DMS53 (cell line): ENCODE measurements around the gene DECR2.
"Not testable (repeated sequence)": the region's sequence is repeated elsewhere in the genome, so short reads cannot be mapped to it uniquely, and the experiment has no call there.

ENCODE experiments used
- DNase-seq: peaks from one replicate; lab custom pipeline; 2025; lab: John Stamatoyannopoulos, UW

DECR2 gene, protein sequence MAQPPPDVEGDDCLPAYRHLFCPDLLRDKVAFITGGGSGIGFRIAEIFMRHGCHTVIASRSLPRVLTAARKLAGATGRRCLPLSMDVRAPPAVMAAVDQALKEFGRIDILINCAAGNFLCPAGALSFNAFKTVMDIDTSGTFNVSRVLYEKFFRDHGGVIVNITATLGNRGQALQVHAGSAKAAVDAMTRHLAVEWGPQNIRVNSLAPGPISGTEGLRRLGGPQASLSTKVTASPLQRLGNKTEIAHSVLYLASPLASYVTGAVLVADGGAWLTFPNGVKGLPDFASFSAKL

DNA sequence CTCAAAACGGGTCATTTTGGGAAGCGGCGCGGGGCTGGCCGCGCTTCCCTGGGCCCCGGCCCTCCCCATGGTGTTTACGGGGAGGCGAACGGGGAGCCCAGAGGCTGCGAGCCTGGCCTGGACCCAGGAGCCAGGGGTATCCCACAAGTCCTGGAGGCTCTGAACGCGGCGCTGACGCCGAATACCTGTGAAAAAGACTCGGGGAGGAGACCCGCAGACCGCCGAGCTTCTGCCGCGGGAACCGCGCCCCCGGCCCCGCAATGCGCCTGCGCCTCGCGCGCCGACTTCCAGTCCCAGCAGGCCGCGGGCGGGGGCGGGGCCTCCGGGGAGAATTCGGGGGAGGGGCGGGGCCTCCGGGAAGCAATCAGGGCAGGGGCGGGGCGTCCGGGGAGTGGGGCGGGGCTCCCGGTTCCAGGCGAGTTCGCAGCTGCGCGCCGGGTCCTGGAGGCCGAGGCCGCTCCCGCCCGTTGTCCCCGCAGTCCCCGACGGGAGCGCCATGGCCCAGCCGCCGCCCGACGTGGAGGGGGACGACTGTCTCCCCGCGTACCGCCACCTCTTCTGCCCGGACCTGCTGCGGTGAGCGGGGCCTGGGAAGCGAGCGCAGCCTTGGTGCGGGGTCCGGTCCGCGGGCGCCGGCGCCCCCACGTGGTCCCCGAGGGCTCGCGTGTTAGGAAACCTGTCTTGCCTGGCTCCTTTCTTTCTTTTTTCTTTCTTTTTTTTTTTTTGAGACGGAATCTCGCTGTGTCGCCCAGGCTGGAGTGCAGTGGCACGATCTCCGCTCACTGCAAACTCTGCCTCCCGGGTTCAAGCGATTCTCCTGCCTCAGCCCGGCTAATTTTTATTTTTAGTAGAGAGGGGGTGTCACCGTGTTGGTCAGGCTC lies at the start of gene DECR2:
Gene DECR2, plus strand, starts transcription at position 418 of the 881 bp plus-strand sequence. Its CDS starts 79 bp downstream, at position 497.
- DNase-seq: peak; percentile 91

DNA sequence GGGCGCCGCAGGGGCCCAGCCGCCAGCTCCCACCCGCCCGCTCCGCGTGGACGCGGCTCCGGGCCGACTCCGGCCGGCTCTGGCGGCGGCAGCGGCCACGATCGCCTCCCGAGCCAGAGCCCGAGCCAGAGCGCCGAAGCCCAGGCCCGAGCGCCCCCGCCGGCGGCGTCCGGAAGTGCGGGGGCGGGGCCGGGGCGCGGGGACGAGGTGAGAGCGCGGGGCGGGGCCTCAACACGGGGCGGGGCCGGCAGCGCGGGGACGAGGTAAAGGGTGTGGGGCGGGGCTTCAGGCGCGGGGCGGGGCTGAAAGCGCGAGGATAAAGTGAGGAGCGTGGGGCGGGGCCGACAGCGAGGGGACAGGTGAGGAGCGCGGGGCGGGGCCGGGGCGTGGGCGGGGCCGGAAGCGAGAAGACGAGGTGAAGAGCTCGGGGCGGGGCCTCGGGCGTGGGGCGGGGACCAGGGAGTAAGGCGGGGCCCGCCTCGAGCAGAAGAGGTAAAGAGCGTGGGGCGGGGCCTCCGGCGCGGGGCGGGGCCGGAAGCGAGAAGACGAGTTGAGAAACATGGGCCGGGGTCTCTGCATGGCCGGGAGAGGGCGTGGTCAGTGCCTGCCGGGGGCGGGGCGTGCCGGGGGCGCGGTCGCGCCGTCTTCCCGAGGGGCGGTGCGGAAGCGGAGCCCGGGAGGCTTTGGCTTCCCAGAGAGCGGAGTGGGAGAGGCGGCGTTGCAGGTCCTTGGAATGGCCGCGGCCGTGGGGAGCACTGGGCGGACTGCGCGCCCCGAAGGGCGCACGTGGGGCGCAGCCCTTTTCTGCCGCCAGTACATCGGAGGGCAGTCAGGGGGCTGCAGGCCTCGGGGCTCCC lies 48.9 kb upstream of the DECR2 start, which contains the start of gene AXIN1:
Gene AXIN1, minus strand, starts transcription at position 177 of the 857 bp plus-strand sequence. CDS start 5,698 bp downstream, outside the sequence.
- DNase-seq: peak; percentile 98

DNA sequence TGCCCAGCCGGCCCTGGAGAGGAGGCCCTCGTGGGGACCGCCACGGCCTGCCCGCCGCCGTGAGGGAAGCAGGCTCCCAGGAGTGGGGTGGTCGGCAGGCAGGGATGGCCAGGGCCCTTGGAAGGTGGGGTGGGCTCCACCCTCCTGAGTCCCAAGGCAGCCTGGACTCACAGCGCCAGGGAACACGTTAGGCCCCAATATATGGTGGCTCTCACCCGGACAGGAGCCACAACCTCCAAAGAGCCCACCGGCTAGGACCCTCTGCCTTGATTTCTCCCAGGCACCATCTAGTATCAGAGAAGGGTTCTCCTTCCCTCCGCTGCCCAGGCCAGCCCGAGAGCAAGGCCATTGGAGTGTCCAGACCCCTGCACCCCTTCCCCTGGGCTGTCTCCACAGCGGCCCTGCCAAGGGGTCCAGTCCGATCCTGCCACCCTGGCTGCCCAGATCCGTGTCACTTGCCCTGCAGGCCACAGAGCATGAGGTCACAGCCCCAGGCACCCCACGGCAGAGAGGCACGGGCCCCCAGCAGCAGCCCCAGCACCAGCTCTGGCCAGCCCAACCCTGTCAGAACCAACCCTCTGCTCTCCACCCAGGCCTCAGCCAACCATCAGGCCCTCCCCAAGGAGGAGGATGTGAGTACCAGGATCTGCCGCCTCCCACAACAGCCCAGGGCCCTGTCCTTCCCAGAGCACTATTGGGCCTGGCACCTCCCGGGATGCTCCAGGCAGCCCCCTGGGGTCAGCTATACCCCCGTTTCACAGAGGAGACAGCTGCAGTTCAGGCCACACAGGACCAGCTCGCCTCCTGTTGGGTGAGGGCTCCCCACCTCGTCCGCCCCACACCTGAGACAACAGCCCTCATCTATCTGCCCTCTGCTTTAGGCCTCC lies 48.0 kb upstream of the DECR2 start:
- DNase-seq: peak; percentile 14

DNA sequence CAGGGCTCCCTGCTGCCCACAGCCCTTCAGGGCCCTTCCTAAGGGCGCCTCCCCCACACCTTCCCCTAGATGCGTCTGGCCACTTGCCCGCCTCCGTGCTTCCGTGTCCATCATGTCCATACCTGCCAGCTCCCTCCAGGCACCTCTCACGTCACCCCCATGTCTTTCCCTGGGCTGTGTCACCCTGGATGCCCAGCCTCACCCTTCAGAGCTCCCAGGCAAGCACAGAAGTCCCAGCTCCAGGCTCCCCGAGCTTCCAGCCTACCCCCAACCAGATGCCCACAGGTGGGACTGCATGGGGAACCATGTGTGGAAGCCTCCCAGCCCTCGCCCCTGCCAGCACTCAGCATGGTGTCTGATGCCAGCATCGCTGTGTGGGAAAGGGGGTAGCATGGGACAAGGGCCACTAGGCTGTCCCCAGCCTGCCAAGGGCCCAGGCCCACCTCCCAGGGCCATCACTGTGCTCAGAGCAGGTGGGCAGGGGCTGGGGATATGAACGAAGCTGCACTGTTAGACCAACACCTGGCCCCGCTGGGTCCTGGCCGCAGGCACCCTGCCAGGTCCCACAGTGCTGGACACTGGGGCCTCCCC lies 47.3 kb upstream of the DECR2 start:
- no peak for DNase-seq

DNA sequence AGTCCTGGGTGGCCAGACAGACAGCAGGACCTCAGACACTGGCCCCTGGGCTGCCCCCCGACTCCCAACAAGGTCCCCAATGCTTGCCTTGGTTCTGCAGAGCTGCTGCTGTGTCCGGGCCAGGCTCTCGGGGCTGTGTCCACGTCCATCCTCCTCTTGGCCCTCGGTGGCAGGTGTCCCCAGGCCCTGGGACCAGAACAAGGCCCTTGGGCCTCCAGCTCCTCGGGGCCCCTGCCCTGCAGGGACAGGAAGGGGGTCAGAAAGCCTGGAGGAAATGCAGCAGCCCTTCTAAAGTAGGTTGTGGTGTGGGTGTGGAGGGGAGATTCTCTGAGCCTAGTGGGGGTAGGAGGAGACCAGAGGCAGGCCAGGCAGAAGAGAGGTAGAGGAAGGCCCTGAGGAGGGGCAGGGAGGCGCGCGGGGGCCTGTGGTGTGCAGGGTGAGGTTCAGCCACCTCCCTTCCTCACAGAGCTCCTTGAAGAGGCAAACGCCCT lies 46.7 kb upstream of the DECR2 start:
- no peak for DNase-seq

DNA sequence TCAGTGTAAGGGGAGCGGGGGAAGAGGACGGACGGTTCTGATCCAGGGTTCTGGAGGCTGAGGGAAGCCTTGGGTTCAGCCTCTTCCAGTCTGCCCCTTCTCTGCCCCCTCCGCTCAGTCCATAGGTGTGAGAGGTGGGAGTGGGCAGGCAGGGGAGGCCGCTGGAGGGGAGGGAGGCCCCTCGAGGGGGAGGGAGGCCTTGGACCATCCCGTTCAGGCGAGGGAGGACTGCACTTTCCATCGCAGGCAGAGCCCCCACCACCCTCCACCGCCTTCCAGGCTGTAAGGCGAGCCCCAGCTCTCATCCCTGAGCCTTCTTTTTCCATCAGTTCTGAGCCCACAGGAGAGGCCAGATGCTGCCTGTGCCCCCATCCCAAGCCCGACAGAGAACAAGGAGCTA lies 44.9 kb upstream of the DECR2 start:
- no peak for DNase-seq

DNA sequence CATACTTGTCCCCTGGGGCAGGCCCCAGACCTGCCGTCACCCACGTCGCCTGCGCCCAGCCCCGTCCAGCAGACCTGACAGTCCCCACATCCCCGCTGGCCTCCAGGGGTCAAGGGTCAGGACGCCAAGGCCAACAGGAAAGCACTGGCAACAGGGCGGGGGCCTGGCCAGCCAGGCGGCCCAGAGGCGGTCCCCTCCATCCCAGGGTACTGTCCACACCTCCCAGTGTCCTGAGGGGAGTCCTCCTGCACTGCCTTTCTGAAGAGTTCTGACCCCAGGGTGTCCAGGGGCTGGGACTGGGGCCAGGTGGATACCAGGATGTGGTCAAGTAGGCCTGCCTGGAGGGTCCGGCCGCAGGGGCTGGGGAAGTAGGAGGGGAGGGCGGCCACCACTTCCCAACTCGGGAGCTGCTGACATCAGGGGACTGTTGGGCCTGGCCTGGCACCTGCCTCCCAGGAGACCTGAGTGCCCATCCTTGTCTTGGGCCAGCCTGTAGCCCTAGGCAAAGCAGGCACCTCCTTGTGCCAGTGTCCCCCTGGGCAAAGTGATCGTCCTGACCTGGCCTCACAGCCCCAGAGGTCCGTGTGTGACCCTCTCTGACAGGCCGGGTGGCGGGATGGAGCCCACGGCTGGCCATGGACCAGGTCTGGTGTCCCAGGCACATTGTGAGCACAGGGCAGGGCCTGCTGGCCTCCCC lies 42.5 kb upstream of the DECR2 start:
- no peak for DNase-seq

DNA sequence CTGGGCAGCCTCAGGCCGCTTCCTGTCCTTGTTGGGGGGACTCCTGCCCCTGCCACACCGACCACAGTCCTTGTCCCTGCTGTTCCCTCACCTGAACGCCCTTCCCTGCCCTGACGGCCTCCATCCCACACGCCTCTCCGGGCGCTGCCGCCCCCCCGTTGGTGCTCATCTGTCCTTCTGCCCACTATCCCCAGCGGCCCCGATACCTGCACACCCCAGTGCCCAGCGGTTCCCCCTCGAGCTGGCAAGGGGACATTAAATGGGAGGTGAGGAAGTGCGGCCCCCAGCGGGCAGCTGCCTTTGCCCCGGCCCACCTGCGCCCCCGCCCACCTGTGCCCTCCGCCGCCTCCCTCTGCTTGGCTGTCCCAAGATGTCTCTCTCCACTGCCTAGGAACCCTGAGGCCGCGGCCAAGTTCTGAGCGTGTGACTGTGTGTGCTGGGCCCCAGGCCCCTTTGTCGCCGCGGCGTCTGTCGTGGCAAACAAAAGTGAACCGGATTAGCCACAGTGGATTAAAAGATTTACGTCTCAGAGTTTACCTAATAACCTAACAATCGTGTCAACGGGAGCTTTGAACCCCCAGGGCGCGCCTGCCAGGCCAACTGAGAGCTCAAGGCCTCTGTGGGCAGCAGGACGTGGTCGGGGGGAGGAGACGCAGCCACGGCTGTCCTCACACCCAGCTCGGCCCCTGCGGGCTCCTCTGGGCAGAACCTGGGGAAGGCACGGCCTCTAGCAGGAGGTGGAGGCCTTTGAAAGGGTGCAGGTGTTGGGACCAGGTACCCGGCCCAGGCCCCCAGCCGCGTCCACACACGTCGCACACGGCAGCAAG lies 41.6 kb upstream of the DECR2 start:
- DNase-seq: no peak

DNA sequence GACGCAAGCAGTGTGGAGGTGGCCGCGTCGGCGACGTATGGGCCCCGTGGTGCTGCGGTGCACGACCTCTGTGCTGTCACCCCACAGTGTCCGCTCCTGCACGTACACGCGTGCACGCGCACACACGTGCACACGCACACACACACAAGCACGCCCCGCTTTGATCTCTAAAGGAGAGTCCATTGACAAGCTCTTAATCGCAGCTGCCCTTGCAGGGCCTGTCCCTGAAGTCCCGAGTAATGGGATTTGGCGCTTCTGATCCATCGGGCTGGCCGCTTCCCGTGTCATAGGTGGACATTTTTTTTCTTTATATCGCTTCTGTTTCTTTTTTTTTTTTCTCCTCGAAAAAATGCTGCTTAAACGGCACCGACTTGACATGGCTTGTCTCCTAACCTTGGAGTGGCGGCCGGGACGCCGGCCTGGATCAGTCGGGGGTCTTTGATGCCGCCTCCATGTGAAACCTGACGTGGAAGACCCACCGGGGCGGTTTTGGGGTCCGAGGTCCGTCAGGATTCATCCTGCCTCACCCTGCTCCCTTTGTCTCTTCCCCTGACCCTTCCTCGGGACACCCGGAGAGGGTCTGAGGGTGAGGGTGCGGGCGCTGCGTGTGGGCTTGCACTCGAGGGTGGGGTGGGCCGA lies 40.9 kb upstream of the DECR2 start:
- DNase-seq: peak; percentile 57

DNA sequence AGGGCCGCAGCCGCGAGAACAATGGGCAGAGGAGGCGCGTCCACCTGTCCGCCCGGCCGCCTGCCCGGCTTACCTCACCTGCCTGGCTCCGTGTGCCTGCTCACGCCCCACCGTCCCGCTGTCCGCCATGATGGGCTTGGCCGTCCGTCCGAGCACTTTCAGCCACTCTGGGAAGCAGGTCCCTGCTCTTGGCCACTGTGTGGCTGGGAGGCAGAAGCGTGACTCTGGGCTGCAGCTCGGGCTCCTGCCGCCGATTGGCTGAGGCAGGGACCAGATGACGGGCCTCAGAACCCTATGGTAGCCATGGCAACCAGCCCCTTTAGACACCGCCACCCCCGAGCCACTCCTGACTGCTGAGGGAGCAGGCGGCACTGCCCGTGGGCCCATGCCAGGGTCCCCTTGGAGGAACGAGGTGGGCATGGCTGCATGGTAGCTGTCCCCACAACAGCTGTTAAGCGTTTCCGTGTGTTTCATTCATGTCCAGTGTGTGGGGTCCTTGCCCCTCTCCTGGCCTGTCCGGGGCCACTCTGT lies 40.3 kb upstream of the DECR2 start:
- peak; percentile 84 for DNase-seq

DNA sequence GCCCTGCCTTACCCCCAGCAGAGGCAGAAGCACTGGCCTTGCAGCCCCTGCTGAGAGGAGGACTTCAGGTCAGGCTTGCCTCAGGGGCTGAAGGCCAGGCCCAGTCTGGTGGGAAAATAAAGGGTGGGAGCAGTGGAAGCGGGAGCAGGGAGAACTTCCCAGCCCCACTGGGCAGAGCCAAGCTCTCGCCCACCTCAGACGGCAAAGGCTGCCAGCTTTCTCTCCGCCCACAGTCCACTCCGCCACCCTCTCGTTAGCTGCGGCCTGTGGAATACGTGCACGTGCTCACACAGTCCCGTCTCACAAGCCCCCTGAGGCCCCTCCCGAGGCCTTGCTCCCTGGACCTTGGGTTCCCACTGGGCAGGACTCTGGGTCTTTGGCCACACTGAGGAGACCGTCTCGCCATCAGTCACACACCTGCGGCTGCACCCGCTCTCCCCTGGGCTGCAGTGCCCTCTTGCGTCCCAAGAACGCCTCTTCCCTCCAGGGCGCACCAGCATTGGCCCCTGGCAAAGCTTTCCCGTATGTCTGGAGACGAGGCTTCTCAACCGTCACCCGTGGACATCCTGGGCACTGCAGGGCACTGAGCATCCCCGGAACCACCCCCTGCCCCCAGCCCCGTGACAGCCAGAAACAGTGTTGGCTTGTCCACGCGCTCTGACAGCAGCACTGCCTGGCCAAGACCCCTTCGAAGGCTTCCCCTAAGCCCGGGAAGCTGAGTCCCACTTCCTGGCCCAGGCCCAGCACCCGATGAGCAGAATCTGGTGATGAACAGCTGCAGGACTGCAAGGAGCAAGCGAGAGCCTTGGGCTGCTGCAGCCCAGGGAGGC lies 39.6 kb upstream of the DECR2 start:
- DNase-seq: peak; percentile 95

DNA sequence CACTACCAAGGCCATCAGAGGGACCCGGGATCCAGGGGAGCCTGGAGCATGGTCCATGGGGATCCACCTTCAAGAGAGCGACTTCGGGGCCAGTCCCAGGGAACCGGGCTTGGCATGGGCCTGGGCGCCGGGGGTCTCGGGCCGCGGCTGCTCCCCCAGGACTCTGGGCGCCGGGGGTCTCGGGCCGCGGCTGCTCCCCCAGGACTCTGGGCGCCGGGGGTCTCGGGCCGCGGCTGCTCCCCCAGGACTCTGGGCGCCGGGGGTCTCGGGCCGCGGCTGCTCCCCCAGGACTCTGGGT lies 39.0 kb upstream of the DECR2 start:
- not testable (repeated sequence) for DNase-seq

DNA sequence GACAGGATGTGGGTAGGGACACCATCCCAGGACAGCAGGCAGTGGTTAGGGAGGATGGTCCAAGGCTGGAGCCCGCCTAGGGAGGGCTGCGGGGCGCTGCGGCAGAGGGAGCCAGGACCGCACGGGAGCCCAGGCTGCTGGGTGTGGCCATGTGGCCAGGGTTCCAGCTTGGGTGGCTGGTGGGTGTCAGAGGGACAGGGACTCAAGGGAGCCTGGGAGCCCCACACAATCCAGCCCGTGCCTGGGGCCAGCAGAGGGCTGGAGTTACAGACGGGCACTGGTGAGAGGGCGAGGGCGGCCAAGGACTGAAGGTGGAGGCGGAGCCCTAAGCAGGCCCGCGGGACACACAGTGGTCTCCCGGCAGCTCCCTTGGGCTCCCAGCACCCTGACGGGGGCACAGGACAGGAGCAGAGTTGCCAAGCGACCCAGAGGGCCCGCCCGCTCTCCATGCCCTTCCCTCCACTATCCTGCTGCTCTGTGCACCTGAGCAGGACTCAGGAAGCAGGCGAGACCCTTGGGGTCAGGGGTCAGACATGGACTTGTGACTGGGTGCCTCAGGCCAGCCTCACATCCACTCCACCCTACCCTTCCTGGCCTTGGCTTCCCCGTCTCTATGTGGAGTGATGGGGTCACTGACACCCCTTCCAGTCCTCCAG lies 38.4 kb upstream of the DECR2 start:
- DNase-seq: peak; percentile 28

DNA sequence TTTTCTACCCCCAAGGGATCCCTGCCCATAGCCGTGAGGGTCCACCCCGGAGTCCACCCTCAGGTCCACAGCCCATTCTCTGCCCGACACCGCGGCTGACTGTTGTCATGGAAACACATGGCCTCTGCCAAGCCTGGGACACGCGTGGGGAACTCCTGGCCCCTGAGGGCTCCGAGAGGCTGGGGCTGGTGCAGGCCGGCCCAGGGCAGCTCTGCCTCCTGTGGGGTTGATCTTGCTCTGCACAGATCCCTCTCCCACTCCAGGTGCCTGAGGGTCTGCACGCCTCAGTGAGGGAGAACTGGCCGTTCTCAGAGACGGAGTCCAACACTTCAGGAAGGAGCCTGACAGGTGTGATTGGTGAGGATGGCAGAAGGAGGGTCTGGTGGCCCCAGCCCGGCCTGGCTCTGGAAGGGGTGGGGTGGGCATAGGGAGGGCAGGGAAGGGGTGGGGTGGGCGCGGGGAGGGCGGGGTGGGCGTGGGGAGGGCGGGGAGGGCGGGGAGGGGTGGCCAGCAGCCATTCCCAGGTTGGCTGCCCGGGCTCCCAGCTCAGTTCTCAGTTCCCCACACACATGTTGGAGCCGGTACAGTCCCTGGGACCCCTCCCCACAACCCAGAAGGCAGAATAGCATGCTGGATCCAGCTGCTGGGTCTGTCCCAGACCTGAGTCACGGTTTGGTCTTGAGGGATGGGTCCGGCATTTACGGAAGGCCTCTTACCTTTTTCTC lies 37.8 kb upstream of the DECR2 start:
- peak; percentile 17 for DNase-seq

DNA sequence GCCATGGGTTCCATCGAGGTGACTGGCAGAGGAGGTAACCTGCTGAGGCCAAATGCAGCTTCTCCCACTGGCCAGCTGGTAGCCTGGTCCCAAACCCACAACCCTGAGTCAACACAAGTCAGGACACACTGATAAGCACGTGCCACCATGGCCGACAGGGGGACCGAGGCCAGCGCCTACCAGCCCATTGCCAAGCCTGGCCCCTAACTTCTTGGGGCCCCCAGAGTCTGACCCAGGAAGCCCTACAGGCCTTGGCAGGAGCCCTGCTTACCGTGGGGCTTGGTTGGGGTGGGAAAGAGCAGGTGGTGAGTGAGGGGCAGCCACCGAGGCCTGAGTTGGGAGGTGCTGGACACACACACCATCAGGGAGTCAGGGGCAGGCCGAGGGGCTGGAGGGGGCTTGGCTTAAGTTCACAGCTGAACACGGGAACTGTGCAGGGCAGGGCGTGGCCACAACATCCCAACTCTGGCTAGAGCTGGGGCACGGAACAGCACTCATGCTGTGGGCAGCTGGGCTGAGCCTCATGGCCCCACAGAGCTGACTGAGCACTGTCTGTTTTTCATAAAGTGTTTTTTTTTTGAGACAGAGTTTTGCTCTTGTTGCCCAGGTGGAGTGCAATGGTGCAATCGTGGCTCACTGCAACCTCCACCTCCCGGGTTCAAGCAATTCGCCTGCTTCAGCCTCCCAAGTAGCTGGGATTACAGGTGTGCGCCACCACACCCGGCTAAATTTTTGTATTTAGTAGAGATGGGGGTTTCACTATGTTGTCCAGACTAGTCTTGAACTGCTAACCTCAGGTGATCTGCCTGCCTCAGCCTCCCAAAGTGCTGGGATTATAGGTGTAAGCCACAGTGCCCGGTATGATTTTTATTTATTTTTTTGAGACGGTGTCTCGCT lies 36.8 kb upstream of the DECR2 start:
- DNase-seq: peak; percentile 14
